Measurements from ENCODE around the gene PHACTR2. TPM values are rescaled to one million over a fixed set of nuclear protein-coding genes. Genes with fewer than 3 reads are reported as not detected.
A peak's percentile ranks its signal among the peaks of the same experiment; 100 is the strongest.
"Not testable (repeated sequence)": the region's sequence is repeated elsewhere in the genome, so short reads cannot be mapped to it uniquely, and the experiment has no call there.

The PHACTR2 gene
- total RNA-seq (10 to 100 TPM; 19.6 to 25.0 TPM), total RNA-seq (55.5 to 328 (median 119) reads per million in 172 experiments)
- 24.0 TPM for polyA plus RNA-seq (2013, experiment 1 of 2)
- 25.2 TPM for polyA plus RNA-seq (2013, experiment 2 of 2)

DNA sequence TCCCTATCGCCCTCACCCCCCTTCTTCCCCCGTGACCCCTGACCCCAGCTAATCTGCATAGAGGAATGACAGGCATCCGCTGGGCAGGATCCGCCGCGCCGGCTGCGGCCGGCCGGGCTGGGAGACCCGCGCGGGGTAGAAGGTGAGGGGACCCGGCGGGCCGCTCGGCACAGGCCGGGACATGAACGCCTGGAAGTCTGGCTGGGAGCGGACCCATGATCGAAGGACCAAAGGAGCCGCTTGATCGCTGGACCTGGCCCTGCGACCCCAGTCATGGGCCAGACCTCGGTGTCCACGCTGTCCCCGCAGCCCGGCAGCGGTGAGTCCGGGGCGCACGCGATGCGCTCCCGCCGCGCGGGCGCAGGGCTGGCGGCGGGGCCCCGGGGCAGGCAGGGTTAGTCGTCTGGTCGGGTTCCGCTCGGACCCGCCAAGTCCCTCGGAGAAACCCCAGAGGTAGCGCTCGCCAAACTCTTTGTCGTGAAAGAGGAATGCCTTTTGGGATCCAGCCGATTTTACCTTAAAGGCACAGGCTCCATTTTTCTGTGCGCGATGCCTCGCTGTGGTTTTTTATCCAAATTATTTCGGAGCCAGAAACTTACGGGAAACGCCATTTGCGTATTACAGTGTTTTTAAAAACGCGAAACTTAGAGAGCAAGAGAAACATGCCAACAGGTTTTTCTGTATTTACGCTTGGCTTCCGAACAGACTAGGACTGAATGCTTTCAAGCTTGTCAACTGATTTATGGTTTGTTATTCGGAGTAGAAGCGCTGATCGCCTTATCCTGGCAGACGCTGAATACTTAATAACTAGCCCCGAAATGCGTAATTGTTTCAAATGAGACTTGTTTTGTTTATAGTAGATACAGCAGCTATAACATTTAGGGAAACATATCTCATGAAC lies at the start of gene PHACTR2:
Gene PHACTR2, plus strand, starts transcription at position 75 of the 901 bp plus-strand sequence. Its CDS starts 199 bp downstream, at position 274.
- peaks cover 43% of the 10 kb centered on the region for H3K4me1 Mint-ChIP-seq (ENCODE audit: low read depth)

DNA sequence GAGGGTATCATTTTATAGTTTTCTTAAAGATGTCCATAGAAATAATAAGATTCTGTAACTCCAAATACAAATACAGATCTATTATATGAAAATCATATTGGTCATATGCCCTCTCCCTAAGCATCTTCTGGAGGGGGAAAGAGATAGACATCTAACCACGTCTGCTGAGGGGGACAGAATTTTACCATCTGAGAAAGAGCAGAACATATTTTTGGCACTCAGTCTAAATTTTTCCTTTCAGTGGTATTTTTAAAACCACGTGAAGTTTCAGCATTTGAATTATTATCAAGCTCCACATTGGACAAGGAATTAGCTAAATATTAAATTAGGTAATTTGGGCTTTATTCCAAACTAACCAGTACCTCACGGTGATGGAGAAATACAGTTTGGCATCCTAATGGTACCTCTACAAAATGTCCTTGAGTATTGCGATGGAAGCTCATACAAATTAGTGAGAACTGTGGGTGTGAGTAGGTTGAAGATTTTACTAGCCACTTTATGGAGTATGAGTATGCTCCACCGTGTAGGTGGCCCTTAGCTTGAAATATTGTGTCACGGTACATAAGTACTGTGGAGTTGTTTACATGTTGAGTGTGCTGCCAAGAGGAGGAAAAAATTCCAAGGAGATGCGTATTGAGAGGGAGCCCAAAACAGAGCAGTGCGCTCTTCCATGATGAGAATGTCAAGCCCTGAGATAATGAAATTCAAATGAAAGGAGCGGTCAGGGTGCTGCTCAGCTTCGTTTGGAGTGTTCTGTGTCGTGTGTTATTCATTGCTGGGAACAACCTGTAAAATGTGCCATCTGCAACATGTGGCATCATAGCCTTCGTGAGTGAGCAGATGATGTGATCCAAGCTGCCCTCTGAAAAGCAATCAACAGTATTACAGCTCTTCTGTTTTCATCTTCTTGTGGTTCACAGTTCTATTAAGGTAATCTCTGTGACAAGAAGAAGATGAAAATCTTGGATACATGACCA lies 48.4 kb upstream of the PHACTR2 start:
- intact Hi-C loops (cut with DNase I, micrococcal nuclease) = no loop called here
- TF ChIP-seq, protein P1, sequence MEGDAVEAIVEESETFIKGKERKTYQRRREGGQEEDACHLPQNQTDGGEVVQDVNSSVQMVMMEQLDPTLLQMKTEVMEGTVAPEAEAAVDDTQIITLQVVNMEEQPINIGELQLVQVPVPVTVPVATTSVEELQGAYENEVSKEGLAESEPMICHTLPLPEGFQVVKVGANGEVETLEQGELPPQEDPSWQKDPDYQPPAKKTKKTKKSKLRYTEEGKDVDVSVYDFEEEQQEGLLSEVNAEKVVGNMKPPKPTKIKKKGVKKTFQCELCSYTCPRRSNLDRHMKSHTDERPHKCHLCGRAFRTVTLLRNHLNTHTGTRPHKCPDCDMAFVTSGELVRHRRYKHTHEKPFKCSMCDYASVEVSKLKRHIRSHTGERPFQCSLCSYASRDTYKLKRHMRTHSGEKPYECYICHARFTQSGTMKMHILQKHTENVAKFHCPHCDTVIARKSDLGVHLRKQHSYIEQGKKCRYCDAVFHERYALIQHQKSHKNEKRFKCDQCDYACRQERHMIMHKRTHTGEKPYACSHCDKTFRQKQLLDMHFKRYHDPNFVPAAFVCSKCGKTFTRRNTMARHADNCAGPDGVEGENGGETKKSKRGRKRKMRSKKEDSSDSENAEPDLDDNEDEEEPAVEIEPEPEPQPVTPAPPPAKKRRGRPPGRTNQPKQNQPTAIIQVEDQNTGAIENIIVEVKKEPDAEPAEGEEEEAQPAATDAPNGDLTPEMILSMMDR (IDR thresholded peaks at IDR 0.05) = no peak
- no peak overlapping the region for H3K27ac Mint-ChIP-seq
- DNase-seq = no peak
- Histone ChIP-seq H3K36me3 (ENCODE audit: insufficient read depth, low read length) (no peaks in the 10 kb centered on the region), H3K4me3 (ENCODE audit: low read length) (no peak overlapping the region), H3K9me3 (ENCODE audit: control insufficient read depth in 1 of 2, insufficient read depth in 1 of 2, low read length in 2 of 2) (no peaks in the 10 kb centered on the region), H3K27ac (ENCODE audit: low read depth in 1 of 2, low read length in 2 of 2) (no peak overlapping the region), H3K27me3 (ENCODE audit: control insufficient read depth in 1 of 2, insufficient read depth in 2 of 2, low read length in 2 of 2) (no peaks in the 10 kb centered on the region), H3K4me1 (ENCODE audit: insufficient read depth, low read length) (peaks cover 9% of the 10 kb centered on the region)
- no peaks in the 10 kb centered on the region for H3K36me3 Mint-ChIP-seq (ENCODE audit: low read depth)
- CTCF ChIA-PET = no interaction called here
- no peak for ATAC-seq (ENCODE audit: poor library complexity)
- H3K4me1 Mint-ChIP-seq (ENCODE audit: low read depth) = peaks cover 19% of the 10 kb centered on the region
- POLR2A ChIA-PET = interaction anchor here (0.7 to 1.4 kb wide), 2 partner anchors 30 to 214 kb away, joined by 3 read pairs; partner anchors contain the start of gene LTV1
- no peak overlapping the region for H3K4me3 Mint-ChIP-seq
- H3K27me3 Mint-ChIP-seq = no peaks in the 10 kb centered on the region
- H3K9me3 Mint-ChIP-seq = peaks cover 3% of the 10 kb centered on the region

More for the DNA sequence above, at the start of gene PHACTR2:
- DNase-seq = peak; percentile 0 to 78 (median 32)
- peaks cover 14% of the 10 kb centered on the region for H3K27me3 Mint-ChIP-seq
- Histone ChIP-seq H3K27me3 (ENCODE audit: control insufficient read depth in 1 of 2, insufficient read depth in 2 of 2, low read length in 2 of 2) (no peaks in the 10 kb centered on the region), H3K4me3 (ENCODE audit: low read length) (peak within 1 kb of the TSS; percentile 59), H3K4me1 (ENCODE audit: insufficient read depth, low read length) (peaks cover 4% of the 10 kb centered on the region), H3K27ac (ENCODE audit: low read depth in 1 of 2, low read length in 2 of 2) (no peak within 1 kb of the TSS), H3K36me3 (ENCODE audit: insufficient read depth, low read length) (no peaks in the 10 kb centered on the region), H3K9me3 (ENCODE audit: control insufficient read depth in 1 of 2, insufficient read depth in 1 of 2, low read length in 2 of 2) (peaks cover 4 to 6% of the 10 kb centered on the region in 2 experiments)
- intact Hi-C loops (cut with DNase I, micrococcal nuclease) = no loop called here
- H3K27ac Mint-ChIP-seq = peak within 1 kb of the TSS; percentile 70
- H3K9me3 Mint-ChIP-seq = peaks cover 3% of the 10 kb centered on the region
- peak within 1 kb of the TSS; percentile 89 for H3K4me3 Mint-ChIP-seq
- H3K36me3 Mint-ChIP-seq (ENCODE audit: low read depth) = no peaks in the 10 kb centered on the region
- ChIA-PET CTCF (no interaction called here), POLR2A (interaction anchor here (0.6 to 0.9 kb wide), 2 partner anchors 165 to 1035 kb away, joined by 3 read pairs; partner anchors contain the start of gene LTV1)
- peak; percentile 84 for ATAC-seq (ENCODE audit: poor library complexity)
- TF ChIP-seq, protein P1 (IDR thresholded peaks at IDR 0.05) = no peak

DNA sequence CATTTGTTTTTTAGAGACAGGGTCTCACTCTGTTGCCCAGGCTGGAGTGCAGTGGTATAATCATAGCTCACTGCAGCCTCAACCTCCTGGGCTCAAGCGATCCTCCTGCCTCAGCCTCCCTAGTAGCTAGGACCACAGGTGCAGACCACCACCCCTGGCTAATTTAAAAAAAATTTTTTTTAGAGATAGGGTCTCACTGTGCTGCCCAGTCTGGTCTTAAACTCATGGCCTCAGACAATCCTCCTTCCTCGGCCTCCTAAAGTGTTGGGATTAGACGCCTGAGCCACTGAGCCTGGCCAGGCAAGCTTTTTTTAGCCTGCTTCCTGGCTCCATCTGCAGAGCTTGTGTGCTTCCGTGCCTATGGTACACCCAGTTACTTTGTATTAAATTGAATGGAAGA lies 46.6 kb upstream of the PHACTR2 start:
- H3K4me3 ChIP-seq (ENCODE audit: low read length); DNase-seq; ATAC-seq (ENCODE audit: poor library complexity); H3K27ac Mint-ChIP-seq; intact Hi-C loops (cut with DNase I, micrococcal nuclease); H3K27me3 ChIP-seq (ENCODE audit: control insufficient read depth in 1 of 2, insufficient read depth in 2 of 2, low read length in 2 of 2); H3K36me3 Mint-ChIP-seq (ENCODE audit: low read depth); H3K9me3 ChIP-seq (ENCODE audit: control insufficient read depth in 1 of 2, insufficient read depth in 1 of 2, low read length in 2 of 2); H3K4me3 Mint-ChIP-seq; H3K36me3 ChIP-seq (ENCODE audit: insufficient read depth, low read length); H3K27me3 Mint-ChIP-seq; H3K27ac ChIP-seq (ENCODE audit: low read depth in 1 of 2, low read length in 2 of 2); H3K9me3 Mint-ChIP-seq; POLR2A ChIA-PET; H3K4me1 Mint-ChIP-seq (ENCODE audit: low read depth); CTCF ChIA-PET; H3K4me1 ChIP-seq (ENCODE audit: insufficient read depth, low read length): not testable (repeated sequence)

Data from CD4-positive, alpha-beta T cell (primary cell).